RWPE2 (cell line): ENCODE data around the gene DNAH8.

Source experiments
- ATAC-seq: fragments of 200-7000 bp; cut with Tn5 transposase; 3 replicates; pipeline ENCODE4 v1.9.1; 2021; ENCODE audit warnings: low read depth
- DNase-seq: peaks from one replicate; pipeline ENCODE4 v3.0.0-alpha.2; 2020; ENCODE audit warnings: low spot score
- H3K27ac ChIP-seq: fragments of 450-650 bp; 2 replicates; pipeline ENCODE4 v1.5.1; 2017; ENCODE audit warnings: mild to moderate bottlenecking; ENCODE audit not compliant: poor library complexity, severe bottlenecking
- H3K27me3 ChIP-seq: fragments of 250-450 bp; sonication (Bioruptor Pico); 2 replicates; pipeline ENCODE4 v1.5.1; 2021; ENCODE audit warnings: mild to moderate bottlenecking, moderate library complexity; ENCODE audit not compliant: insufficient read depth, poor library complexity, severe bottlenecking
- H3K36me3 ChIP-seq: fragments of 250-450 bp; sonication (Bioruptor Pico); 2 replicates; pipeline ENCODE4 v1.5.1; 2020; ENCODE audit warnings: low read depth, mild to moderate bottlenecking, moderate library complexity
- H3K4me1 ChIP-seq: fragments of 250-450 bp; sonication (Bioruptor Pico); 2 replicates; pipeline ENCODE4 v1.5.1; 2021; ENCODE audit warnings: mild to moderate bottlenecking, moderate library complexity; ENCODE audit not compliant: insufficient read depth, poor library complexity, severe bottlenecking
- H3K4me3 ChIP-seq: fragments of 250-450 bp; sonication (Bioruptor Pico); 2 replicates; pipeline ENCODE4 v1.5.1; 2021; ENCODE audit warnings: mild to moderate bottlenecking, moderate library complexity; ENCODE audit not compliant: severe bottlenecking
- H3K9me3 ChIP-seq: fragments of 250-450 bp; sonication (Bioruptor Pico); 2 replicates; pipeline ENCODE4 v1.5.1; 2021; ENCODE audit warnings: mild to moderate bottlenecking, moderate library complexity; ENCODE audit not compliant: severe bottlenecking
- TF ChIP-seq, protein P1 (sequence below): fragments of 450-650 bp; IDR thresholded peaks from one replicate; pipeline ENCODE4 v1.5.1; 2017; ENCODE audit warnings: mild to moderate bottlenecking, moderate library complexity; ENCODE audit not compliant: poor library complexity, severe bottlenecking

DNAH8 gene

DNA sequence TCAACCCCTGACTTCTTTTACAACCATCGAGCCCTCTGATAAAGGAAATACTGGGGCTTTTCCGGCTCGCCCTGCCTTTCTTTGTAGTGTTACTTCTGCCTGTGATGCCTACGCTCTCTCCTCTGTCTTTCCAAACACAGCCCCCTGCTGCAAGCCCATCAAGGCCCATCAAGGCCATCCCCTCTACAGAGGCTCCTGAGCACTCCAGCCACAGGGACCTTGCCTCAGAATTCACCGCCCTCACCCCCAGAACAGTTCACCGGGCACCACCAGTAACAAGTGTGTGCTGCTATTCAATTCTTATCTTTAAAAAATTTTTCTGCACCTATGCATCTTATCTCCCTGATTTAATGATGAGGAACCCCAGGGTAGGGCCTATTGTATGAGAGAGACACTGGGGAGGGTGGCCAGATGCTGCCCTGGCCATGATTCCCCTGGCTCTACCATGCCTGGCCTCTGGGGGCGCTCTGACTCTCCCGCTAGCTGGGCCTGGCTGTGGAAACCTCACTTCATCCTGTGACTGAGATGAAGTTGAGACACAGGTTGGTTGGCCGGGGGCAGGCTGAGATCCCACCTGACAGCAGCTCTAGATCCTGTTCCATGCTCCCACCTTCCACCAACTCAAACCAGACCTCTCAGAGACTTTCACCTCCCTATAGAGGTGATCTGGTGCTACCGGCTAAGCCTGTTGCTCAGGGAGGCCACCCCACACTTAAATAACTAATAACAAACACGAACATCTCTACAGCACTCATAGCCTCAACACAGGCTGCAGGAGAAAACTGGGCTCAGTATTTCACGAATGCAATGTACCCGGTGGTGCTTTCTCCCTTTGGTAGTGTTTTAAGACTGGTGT, 314.3 kb downstream of the DNAH8 start:
- TF ChIP-seq, protein P1, sequence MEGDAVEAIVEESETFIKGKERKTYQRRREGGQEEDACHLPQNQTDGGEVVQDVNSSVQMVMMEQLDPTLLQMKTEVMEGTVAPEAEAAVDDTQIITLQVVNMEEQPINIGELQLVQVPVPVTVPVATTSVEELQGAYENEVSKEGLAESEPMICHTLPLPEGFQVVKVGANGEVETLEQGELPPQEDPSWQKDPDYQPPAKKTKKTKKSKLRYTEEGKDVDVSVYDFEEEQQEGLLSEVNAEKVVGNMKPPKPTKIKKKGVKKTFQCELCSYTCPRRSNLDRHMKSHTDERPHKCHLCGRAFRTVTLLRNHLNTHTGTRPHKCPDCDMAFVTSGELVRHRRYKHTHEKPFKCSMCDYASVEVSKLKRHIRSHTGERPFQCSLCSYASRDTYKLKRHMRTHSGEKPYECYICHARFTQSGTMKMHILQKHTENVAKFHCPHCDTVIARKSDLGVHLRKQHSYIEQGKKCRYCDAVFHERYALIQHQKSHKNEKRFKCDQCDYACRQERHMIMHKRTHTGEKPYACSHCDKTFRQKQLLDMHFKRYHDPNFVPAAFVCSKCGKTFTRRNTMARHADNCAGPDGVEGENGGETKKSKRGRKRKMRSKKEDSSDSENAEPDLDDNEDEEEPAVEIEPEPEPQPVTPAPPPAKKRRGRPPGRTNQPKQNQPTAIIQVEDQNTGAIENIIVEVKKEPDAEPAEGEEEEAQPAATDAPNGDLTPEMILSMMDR, result peak; percentile 76
- Histone ChIP-seq H3K9me3 (no peaks in the 10 kb centered on the region), H3K27ac (no peak overlapping the region), H3K36me3 (no peaks in the 10 kb centered on the region), H3K4me1 (no peaks in the 10 kb centered on the region), H3K27me3 (peaks cover 10% of the 10 kb centered on the region), H3K4me3 (no peak overlapping the region)
- ATAC-seq (peak; percentile 52; the same call in 1 of the 3 replicates), DNase-seq (no peak)

DNA sequence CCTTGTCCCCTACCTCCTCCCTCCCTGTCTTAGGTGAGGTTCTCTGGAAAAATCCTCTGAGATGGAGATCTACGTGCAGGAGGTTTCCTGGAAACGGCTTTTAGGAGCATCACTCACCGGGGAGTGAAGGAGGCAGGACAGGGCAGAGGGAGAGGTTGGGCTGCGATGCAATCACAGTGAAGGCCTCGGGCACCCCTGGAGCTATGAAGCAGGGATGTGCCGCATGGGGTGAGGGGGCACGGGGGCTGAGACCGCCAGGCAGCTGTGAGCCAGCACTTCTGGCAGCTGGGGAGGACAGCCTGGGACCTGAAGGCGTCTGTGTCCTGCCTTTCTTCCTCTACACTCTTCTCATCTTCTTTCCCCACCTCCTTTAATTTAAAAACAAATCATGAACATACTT, 320.6 kb downstream of the DNAH8 start:
- H3K4me3 ChIP-seq, result no peak overlapping the region
- H3K4me1 ChIP-seq, result no peaks in the 10 kb centered on the region
- no peaks in the 10 kb centered on the region for H3K36me3 ChIP-seq
- no peaks in the 10 kb centered on the region for H3K9me3 ChIP-seq
- DNase-seq, result no peak
- ATAC-seq, result no peak
- H3K27me3 ChIP-seq, result peaks cover 18% of the 10 kb centered on the region
- TF ChIP-seq, protein P1, result no peak
- H3K27ac ChIP-seq, result no peak overlapping the region

DNA sequence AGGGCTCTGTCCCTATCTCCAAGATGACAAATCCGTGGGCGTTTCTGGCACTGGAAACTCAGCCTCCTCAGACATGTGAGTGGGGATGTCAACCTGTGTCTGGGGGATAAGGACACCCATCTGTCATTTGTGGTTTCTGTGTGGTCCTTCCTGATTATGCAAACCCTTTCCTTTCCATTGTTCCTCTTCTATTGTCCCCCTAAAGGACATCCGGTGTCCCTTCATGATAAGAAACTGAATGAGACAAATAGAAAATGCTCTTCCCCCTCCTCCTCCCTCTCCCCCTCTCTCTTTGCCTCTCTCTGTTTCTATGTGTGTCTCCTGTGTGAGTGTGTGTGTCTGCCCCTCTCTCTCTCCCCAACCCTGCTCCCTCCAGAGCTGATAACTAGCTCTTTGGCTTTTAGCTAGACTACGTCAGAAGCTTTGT, 322.0 kb downstream of the DNAH8 start:
- peaks cover 20% of the 10 kb centered on the region for H3K27me3 ChIP-seq
- no peaks in the 10 kb centered on the region for H3K9me3 ChIP-seq
- H3K27ac ChIP-seq, result no peak overlapping the region
- no peaks in the 10 kb centered on the region for H3K4me1 ChIP-seq
- DNase-seq (no peak), ATAC-seq (no peak)
- H3K4me3 ChIP-seq, result no peak overlapping the region
- H3K36me3 ChIP-seq, result no peaks in the 10 kb centered on the region
- TF ChIP-seq, protein P1, result no peak

DNA sequence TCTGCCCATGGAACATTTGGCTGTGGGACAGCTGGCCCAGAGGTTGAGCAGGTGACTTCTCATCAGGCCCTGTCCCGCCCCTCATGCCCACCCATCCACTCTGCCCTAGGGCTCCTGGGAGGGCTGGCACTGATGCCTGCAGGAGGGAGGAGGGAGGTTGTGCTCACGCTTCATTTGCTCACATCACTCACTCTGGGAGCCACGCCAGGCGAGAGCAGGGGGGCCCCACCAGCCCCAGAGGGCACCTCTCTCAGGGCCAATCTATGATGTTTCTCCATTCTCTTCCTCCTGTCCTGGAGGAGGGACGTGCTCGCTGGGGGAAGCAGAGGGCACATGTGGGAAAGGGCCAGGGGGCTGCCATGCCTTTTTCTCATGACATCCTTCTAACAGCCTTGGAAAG, 322.6 kb downstream of the DNAH8 start:
- H3K27ac ChIP-seq, result no peak overlapping the region

More for the DNA sequence above, 322.6 kb downstream of the DNAH8 start:
- TF ChIP-seq, protein P1, result no peak
- Histone ChIP-seq H3K36me3 (no peaks in the 10 kb centered on the region), H3K4me3 (no peak overlapping the region), H3K9me3 (no peaks in the 10 kb centered on the region), H3K4me1 (no peaks in the 10 kb centered on the region), H3K27me3 (peaks cover 20% of the 10 kb centered on the region)
- ATAC-seq (no peak), DNase-seq (no peak)
